Loucy (cell line): ENCODE measurements around the gene SUMO2.

Source experiments
- H2AFZ ChIP-seq: fragments of 200-600 bp; sonication (generic); 2 replicates; pipeline ENCODE4 v1.6.0; 2016; ENCODE audit warnings: antibody characterized with exemption, mild to moderate bottlenecking, low read length, moderate library complexity
- H3F3A ChIP-seq: fragments of 200-600 bp; 2 replicates; pipeline ENCODE4 v1.6.0; 2016; ENCODE audit warnings: antibody characterized with exemption, low read depth, mild to moderate bottlenecking
- H3K27me3 ChIP-seq: fragments of 200-600 bp; sonication (generic); 2 replicates; pipeline ENCODE4 v1.6.1; 2014; ENCODE audit warnings: low read length, mild to moderate bottlenecking; ENCODE audit not compliant: insufficient read depth, poor library complexity, severe bottlenecking
- H3K36me3 ChIP-seq: fragments of 200-600 bp; sonication (generic); 2 replicates; pipeline ENCODE4 v1.6.1; 2016; ENCODE audit warnings: low read length; ENCODE audit not compliant: insufficient read depth
- H3K4me1 ChIP-seq: fragments of 200-600 bp; sonication (generic); 2 replicates; pipeline ENCODE4 v1.5.1; 2014; ENCODE audit warnings: low read length, mild to moderate bottlenecking; ENCODE audit not compliant: insufficient read depth, poor library complexity, severe bottlenecking
- H3K4me2 ChIP-seq: fragments of 200-600 bp; sonication (generic); 2 replicates; pipeline ENCODE4 v1.6.0; 2014; ENCODE audit warnings: antibody characterized with exemption, low read length, low read depth, mild to moderate bottlenecking; ENCODE audit not compliant: poor library complexity, severe bottlenecking
- H3K4me3 ChIP-seq: fragments of 200-600 bp; sonication (generic); 2 replicates; pipeline ENCODE4 v1.5.1; 2014; ENCODE audit warnings: low read length, mild to moderate bottlenecking, mixed read lengths; ENCODE audit not compliant: poor library complexity, severe bottlenecking
- H3K79me2 ChIP-seq: fragments of 200-600 bp; sonication (generic); 2 replicates; pipeline ENCODE4 v1.6.1; 2014; ENCODE audit warnings: low read length; ENCODE audit not compliant: insufficient read depth
- H3K9ac ChIP-seq: fragments of 200-600 bp; sonication (generic); 2 replicates; pipeline ENCODE4 v1.6.0; 2014; ENCODE audit warnings: mild to moderate bottlenecking, low read depth, low read length, moderate library complexity; ENCODE audit not compliant: poor library complexity, severe bottlenecking
- H3K9me2 ChIP-seq: fragments of 200-600 bp; sonication (generic); replicated peaks from 2 replicates; pipeline ENCODE4 v1.6.1; 2016; ENCODE audit warnings: low read depth, low read length, mixed read lengths
- H3K9me3 ChIP-seq: fragments of 200-600 bp; sonication (generic); 2 replicates; pipeline ENCODE4 v1.6.1; 2014; ENCODE audit warnings: mild to moderate bottlenecking, antibody characterized with exemption, low read length, low read depth; ENCODE audit not compliant: insufficient read depth
- H4K20me1 ChIP-seq: fragments of 200-600 bp; sonication (generic); 2 replicates; pipeline ENCODE4 v1.6.0; 2014; ENCODE audit warnings: antibody characterized with exemption, low read length, mild to moderate bottlenecking; ENCODE audit not compliant: insufficient read depth, poor library complexity, severe bottlenecking
- EZH2phosphoT487 ChIP-seq: fragments of 200-600 bp; IDR thresholded peaks from 2 replicates; pipeline ENCODE4 v1.6.1; 2018; ENCODE audit warnings: antibody characterized with exemption, mild to moderate bottlenecking, moderate library complexity, borderline replicate concordance
- TF ChIP-seq, protein P1 (sequence below): fragments of 200-600 bp; sonication (generic); conservative IDR thresholded peaks from 2 replicates; pipeline ENCODE4 v1.5.1; 2014; ENCODE audit warnings: mild to moderate bottlenecking, antibody characterized with exemption, low read length

Gene SUMO2

DNA sequence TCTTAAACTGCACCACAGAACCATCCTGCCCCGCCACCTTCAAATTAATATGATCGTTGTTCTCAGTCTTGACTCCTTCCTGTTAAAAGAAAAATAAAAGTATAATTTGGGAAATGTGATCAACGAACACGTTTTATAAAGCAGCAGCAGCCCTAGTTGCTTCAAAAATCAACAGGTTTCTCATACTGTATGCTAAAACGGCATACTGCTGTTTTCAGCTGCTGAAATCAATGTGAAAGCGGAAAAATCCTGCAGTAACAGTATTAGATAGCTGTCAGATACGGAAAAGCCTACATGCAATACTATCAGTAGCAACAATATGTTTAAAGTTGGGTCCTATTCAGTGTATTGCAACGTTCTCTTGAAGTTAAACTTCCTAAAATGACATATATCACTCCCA lies 1.6 kb downstream of the SUMO2 start:
- no peaks in the 10 kb centered on the region for H3K9me3 ChIP-seq
- H3K9me2 ChIP-seq, result no peaks in the 10 kb centered on the region
- no peaks in the 10 kb centered on the region for H3F3A ChIP-seq
- peak overlapping the region; percentile 84 for H3K4me2 ChIP-seq
- H3K9ac ChIP-seq, result peak overlapping the region; percentile 98
- H3K27me3 ChIP-seq, result peaks cover 7% of the 10 kb centered on the region
- peaks cover 75% of the 10 kb centered on the region for H3K79me2 ChIP-seq
- no peak for TF ChIP-seq EZH2phosphoT487
- TF ChIP-seq, protein P1, sequence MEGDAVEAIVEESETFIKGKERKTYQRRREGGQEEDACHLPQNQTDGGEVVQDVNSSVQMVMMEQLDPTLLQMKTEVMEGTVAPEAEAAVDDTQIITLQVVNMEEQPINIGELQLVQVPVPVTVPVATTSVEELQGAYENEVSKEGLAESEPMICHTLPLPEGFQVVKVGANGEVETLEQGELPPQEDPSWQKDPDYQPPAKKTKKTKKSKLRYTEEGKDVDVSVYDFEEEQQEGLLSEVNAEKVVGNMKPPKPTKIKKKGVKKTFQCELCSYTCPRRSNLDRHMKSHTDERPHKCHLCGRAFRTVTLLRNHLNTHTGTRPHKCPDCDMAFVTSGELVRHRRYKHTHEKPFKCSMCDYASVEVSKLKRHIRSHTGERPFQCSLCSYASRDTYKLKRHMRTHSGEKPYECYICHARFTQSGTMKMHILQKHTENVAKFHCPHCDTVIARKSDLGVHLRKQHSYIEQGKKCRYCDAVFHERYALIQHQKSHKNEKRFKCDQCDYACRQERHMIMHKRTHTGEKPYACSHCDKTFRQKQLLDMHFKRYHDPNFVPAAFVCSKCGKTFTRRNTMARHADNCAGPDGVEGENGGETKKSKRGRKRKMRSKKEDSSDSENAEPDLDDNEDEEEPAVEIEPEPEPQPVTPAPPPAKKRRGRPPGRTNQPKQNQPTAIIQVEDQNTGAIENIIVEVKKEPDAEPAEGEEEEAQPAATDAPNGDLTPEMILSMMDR, result no peak
- peak overlapping the region; percentile 88 for H3K4me3 ChIP-seq
- peaks cover 13% of the 10 kb centered on the region; the same call in 1 of the 2 replicates for H3K36me3 ChIP-seq
- H2AFZ ChIP-seq, result no peak overlapping the region
- H3K4me1 ChIP-seq, result peaks cover 28% of the 10 kb centered on the region
- peaks cover 57% of the 10 kb centered on the region for H4K20me1 ChIP-seq

- TF ChIP-seq EZH2phosphoT487, result no peak
- TF ChIP-seq, protein P1, result no peak
- Histone ChIP-seq H3K9ac (peak overlapping the region; percentile 25), H3K4me3 (peak overlapping the region; percentile 88), H3K36me3 (peaks cover 40% of the 10 kb centered on the region; the same call in 1 of the 2 replicates), H3K4me1 (peaks cover 23% of the 10 kb centered on the region), H3K79me2 (peaks cover 93% of the 10 kb centered on the region), H3K9me2 (no peaks in the 10 kb centered on the region), H2AFZ (no peak overlapping the region), H4K20me1 (peaks cover 81% of the 10 kb centered on the region), H3F3A (no peaks in the 10 kb centered on the region), H3K4me2 (peak overlapping the region; percentile 84), H3K9me3 (no peaks in the 10 kb centered on the region), H3K27me3 (peaks cover 7% of the 10 kb centered on the region)
Measured at GRCh38 chr17:75178453-75178852, 4.3 kb downstream of the SUMO2 start.

DNA sequence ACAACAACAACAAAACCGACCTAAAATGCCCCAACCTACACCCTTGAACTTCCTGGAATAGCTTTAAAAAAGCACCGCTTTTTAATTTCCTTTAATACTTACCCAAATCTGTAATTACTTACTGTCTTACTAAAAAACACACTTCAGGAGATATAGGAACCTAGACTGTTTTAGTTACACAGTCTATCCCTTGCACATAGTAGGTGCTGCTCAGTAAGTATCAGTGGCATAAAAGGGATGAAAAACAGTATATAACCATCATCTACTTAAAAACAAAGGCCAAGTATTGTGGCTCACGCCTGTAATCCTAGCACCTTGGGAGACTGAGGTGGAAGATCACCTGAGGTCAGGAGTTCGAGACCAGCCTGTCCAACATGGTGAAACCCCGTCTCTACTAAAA lies 6.1 kb downstream of the SUMO2 start:
- Histone ChIP-seq H3K79me2 (peaks cover 99% of the 10 kb centered on the region), H3K27me3 (peaks cover under 1% of the 10 kb centered on the region), H3K9me3 (no peaks in the 10 kb centered on the region), H3F3A (peaks cover 5% of the 10 kb centered on the region; the same call in 1 of the 2 replicates), H4K20me1 (peaks cover 87% of the 10 kb centered on the region), H3K4me1 (peaks cover 24% of the 10 kb centered on the region), H2AFZ (no peak overlapping the region), H3K36me3 (peaks cover 55% of the 10 kb centered on the region), H3K4me3 (no peak overlapping the region), H3K9me2 (no peaks in the 10 kb centered on the region), H3K4me2 (peak overlapping the region; percentile 5), H3K9ac (no peak overlapping the region)
- TF ChIP-seq EZH2phosphoT487, result no peak
- TF ChIP-seq, protein P1, result no peak
